SK-N-SH (cell line): Measurements from ENCODE around the gene CDH12. TPM values are rescaled to one million over a fixed set of nuclear protein-coding genes. Genes with fewer than 3 reads are reported as not detected.
A peak's percentile ranks its signal among the peaks of the same experiment; 100 is the strongest.

ENCODE experiments used
- CTCF ChIA-PET: fragments of 300-600, 350-600 bp; formaldehyde crosslinking; extraction: SDS; loops from one replicate; lab custom pipeline; 2021; lab: Yijun Ruan, JAX
- POLR2A ChIA-PET: fragments of 350-600 bp; sonication (Branson Sonifier 250); formaldehyde crosslinking; extraction: SDS; loops from one replicate; lab custom pipeline; 2020; ENCODE audit warnings: antibody characterized with exemption, inconsistent platforms; lab: Yijun Ruan, JAX
- DNase-seq: peaks from one replicate; pipeline ENCODE4 v3.0.0; 2012
- H2AFZ ChIP-seq: fragments of 200-600 bp; sonication (generic); 2 replicates; pipeline ENCODE4 v1.8.1; 2016; ENCODE audit warnings: antibody characterized with exemption, mild to moderate bottlenecking, low read depth
- H3F3A ChIP-seq: fragments of 200-600 bp; sonication (generic); replicated peaks from 2 replicates; pipeline ENCODE3; 2016; ENCODE audit warnings: antibody characterized with exemption, mild to moderate bottlenecking; ENCODE audit not compliant: insufficient read depth
- H3K27ac ChIP-seq, 2 experiments: fragments of 200-500 bp in 1 of 2; fragments of 200-600 bp in 1 of 2; sonication (Bioruptor generic) in 1 of 2; sonication (generic), shearing (Covaris generic) in 1 of 2; 2 replicates each; pipeline versions ENCODE4 v1.5.1 to v1.6.1; 2014 to 2016; ENCODE audit warnings: low read depth in 2 of 2, inconsistent platforms in 1 of 2, low read length in 1 of 2, mild to moderate bottlenecking in 1 of 2, mixed read lengths in 1 of 2
- H3K27me3 ChIP-seq: fragments of 200-600 bp; sonication (generic), shearing (Covaris generic); 2 replicates; pipeline ENCODE4 v1.6.1; 2016; ENCODE audit warnings: mixed run types; ENCODE audit not compliant: insufficient read depth
- H3K36me3 ChIP-seq, 2 experiments: fragments of 200-500 bp in 1 of 2; fragments of 200-600 bp in 1 of 2; sonication (Bioruptor generic) in 1 of 2; sonication (generic) in 1 of 2; replicated peaks in 1 of 2; 2 replicates each; pipeline versions ENCODE3 to v1.5.1; 2014 to 2016; ENCODE audit warnings: low read length in 1 of 2, mild to moderate bottlenecking in 1 of 2; ENCODE audit not compliant: insufficient read depth in 2 of 2, control insufficient read depth in 1 of 2
- H3K4me1 ChIP-seq, 2 experiments: fragments of 200-500 bp in 1 of 2; fragments of 200-600 bp in 1 of 2; sonication (Bioruptor generic) in 1 of 2; sonication (generic), shearing (Covaris generic) in 1 of 2; 2 replicates each; pipeline versions ENCODE4 v1.5.1 to v1.6.1; 2014 to 2016; ENCODE audit warnings: low read depth in 1 of 2, low read length in 1 of 2, mixed run types in 1 of 2; ENCODE audit not compliant: insufficient read depth in 2 of 2, control insufficient read depth in 1 of 2
- H3K4me2 ChIP-seq: fragments of 200-600 bp; sonication (generic), shearing (Covaris generic); 2 replicates; pipeline ENCODE4 v1.6.1; 2017; ENCODE audit warnings: mixed run types
- H3K4me3 ChIP-seq, 2 experiments: fragments of 200-500 bp in 1 of 2; fragments of 200-600 bp in 1 of 2; sonication (Bioruptor generic) in 1 of 2; sonication (generic), shearing (Covaris generic) in 1 of 2; 2 replicates each; pipeline versions ENCODE4 v1.5.1 to v1.8.1; 2014 to 2016; ENCODE audit warnings: low read depth in 2 of 2, inconsistent platforms in 1 of 2, low read length in 1 of 2, mild to moderate bottlenecking in 1 of 2, mixed read lengths in 1 of 2, moderate library complexity in 1 of 2
- H3K79me2 ChIP-seq: fragments of 200-600 bp; sonication (generic); 2 replicates; pipeline ENCODE4 v1.8.1; 2017; ENCODE audit warnings: mild to moderate bottlenecking; ENCODE audit not compliant: insufficient read depth
- H3K9ac ChIP-seq: fragments of 200-600 bp; sonication (generic); 2 replicates; pipeline ENCODE4 v1.6.1; 2017; ENCODE audit warnings: mixed run types
- H3K9me2 ChIP-seq: fragments of 200-600 bp; sonication (generic); 2 replicates; pipeline ENCODE4 v1.6.1; 2017; ENCODE audit warnings: mixed run types
- H3K9me3 ChIP-seq: fragments of 200-600 bp; sonication (generic); 2 replicates; pipeline ENCODE4 v1.6.1; 2017; ENCODE audit warnings: mixed run types, mild to moderate bottlenecking, moderate library complexity
- H4K20me1 ChIP-seq: fragments of 200-600 bp; sonication (generic); 2 replicates; pipeline ENCODE4 v1.6.1; 2017; ENCODE audit warnings: mild to moderate bottlenecking, mixed run types; ENCODE audit not compliant: insufficient read depth
- ELF1 ChIP-seq: IDR thresholded peaks from 2 replicates; pipeline ENCODE4 v1.4.0; 2012
- EZH2phosphoT487 ChIP-seq: fragments of 200-600 bp; sonication (generic); IDR thresholded peaks from 2 replicates; pipeline ENCODE4 v1.6.1; 2017; ENCODE audit warnings: low read depth, mixed run types, mild to moderate bottlenecking, antibody characterized with exemption, moderate library complexity, borderline replicate concordance
- FOSL2 ChIP-seq: IDR thresholded peaks from 2 replicates; pipeline ENCODE4 v1.4.0; 2012; ENCODE audit warnings: low read depth, mild to moderate bottlenecking, moderate library complexity, borderline replicate concordance
- FOXJ3 ChIP-seq: sonication (generic); formaldehyde crosslinking; IDR thresholded peaks from 2 replicates; pipeline ENCODE4 v1.5.1; 2020; ENCODE audit warnings: mild to moderate bottlenecking, missing genetic modification reagents
- GABPA ChIP-seq: IDR thresholded peaks from 2 replicates; pipeline ENCODE4 v1.4.0; 2012; ENCODE audit warnings: low read depth, mild to moderate bottlenecking
- GATA2 ChIP-seq: sonication (generic); formaldehyde crosslinking; IDR thresholded peaks from 2 replicates; pipeline ENCODE4 v1.5.0; 2020; ENCODE audit warnings: mild to moderate bottlenecking, missing genetic modification reagents
- JUND ChIP-seq: IDR thresholded peaks from 2 replicates; pipeline ENCODE4 v1.4.0; 2012
- POLR2AphosphoS5 ChIP-seq: IDR thresholded peaks from 2 replicates; pipeline ENCODE4 v1.6.1; 2012; ENCODE audit warnings: low read depth, low read length
- RAD21 ChIP-seq: IDR thresholded peaks from 2 replicates; pipeline ENCODE4 v1.6.1; 2012; ENCODE audit warnings: mild to moderate bottlenecking, low read length
- SMC3 ChIP-seq: IDR thresholded peaks from 2 replicates; pipeline ENCODE4 v1.6.1; 2012; ENCODE audit warnings: low read depth, low read length, improper control_type of control experiment
- TAF1 ChIP-seq: IDR thresholded peaks from 2 replicates; pipeline ENCODE4 v1.6.1; 2012; ENCODE audit warnings: low read depth, mild to moderate bottlenecking, low read length, moderate library complexity, borderline replicate concordance
- TCF12 ChIP-seq: IDR thresholded peaks from 2 replicates; pipeline ENCODE4 v1.4.0; 2012
- TEAD4 ChIP-seq: IDR thresholded peaks from 2 replicates; pipeline ENCODE4 v1.4.0; 2012; ENCODE audit warnings: mild to moderate bottlenecking, borderline replicate concordance; ENCODE audit not compliant: insufficient read depth
- WGBS: methylation state at CpG from one replicate; pipeline ENCODE4 v1.1.6; 2017; ENCODE audit warnings: low lambda C conversion rate; 5-methylcytosine and 5-hydroxymethylcytosine counted together
- polyA plus RNA-seq, 3 experiments: library from polyadenylated mRNA; depleted of rRNA; stranded (reverse); fragments of >200 nt; gene quantifications; 2 replicates each; pipeline ENCODE4 v1.2.3, GENCODE V29; 2012
- TF ChIP-seq, protein P1 (sequence below): fragments of 200-600 bp; sonication (generic); IDR thresholded peaks from 2 replicates; pipeline ENCODE4 v1.6.1; 2017; ENCODE audit warnings: antibody characterized with exemption, mild to moderate bottlenecking, moderate library complexity
- TF ChIP-seq, protein P2 (sequence below): IDR thresholded peaks from 2 replicates; pipeline ENCODE4 v1.4.0; 2012; ENCODE audit warnings: low read depth, borderline replicate concordance
- TF ChIP-seq, protein P3 (sequence below): fragments of 150-350 bp; IDR thresholded peaks from 2 replicates; pipeline ENCODE4 v1.6.1; 2016; ENCODE audit warnings: mild to moderate bottlenecking, low read depth, low read length

CDH12 gene
- polyA plus RNA-seq, 1 of the 3 experiments (the other 2 are of a cell fraction) = not detected

DNA sequence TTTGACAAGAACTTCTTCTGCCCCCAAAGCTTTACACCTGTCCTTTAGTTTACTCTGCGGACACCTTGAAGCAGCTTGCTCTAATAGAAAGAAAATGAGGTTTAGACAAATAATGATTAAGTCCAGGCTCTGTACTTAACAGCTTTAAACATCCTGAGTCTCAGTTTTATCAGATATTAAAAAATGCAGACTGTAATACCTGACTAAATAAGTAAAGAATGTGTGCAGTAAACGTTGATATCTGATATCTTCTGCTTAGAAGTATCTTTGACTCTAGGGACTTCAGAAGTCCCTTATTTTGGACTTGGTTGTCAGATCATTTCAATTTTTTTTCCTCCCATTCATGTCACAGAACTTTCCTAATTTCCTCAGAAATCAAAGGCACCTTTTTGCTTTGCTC is 1060.4 kb downstream of the CDH12 start:
- no peak overlapping the region for H3K4me2 ChIP-seq
- CTCF ChIA-PET = no interaction called here
- POLR2A ChIA-PET = no interaction called here
- no peaks in the 10 kb centered on the region for H3K36me3 ChIP-seq
- no peak overlapping the region for H3K27ac ChIP-seq
- H3K4me3 ChIP-seq = no peak overlapping the region
- H3K9ac ChIP-seq = no peak overlapping the region
- H3K27me3 ChIP-seq = no peaks in the 10 kb centered on the region
- H3K9me3 ChIP-seq = no peaks in the 10 kb centered on the region
- DNase-seq = no peak
- H3K9me2 ChIP-seq = no peaks in the 10 kb centered on the region
- WGBS = 13% methylated on average over 2 of the region's 2 CpGs
- TF ChIP-seq TCF12 (peak; percentile 26; the same call in 1 of the 2 replicates), RAD21 (no peak), JUND (0 out of 2 replicates have a peak, but pooled peaks have one; percentile 6)
- H3F3A ChIP-seq = no peaks in the 10 kb centered on the region
- peak overlapping the region; percentile 40; the same call in 1 of the 2 replicates for H2AFZ ChIP-seq
- no peaks in the 10 kb centered on the region for H3K4me1 ChIP-seq
- H3K79me2 ChIP-seq = no peaks in the 10 kb centered on the region
- no peaks in the 10 kb centered on the region for H4K20me1 ChIP-seq

DNA sequence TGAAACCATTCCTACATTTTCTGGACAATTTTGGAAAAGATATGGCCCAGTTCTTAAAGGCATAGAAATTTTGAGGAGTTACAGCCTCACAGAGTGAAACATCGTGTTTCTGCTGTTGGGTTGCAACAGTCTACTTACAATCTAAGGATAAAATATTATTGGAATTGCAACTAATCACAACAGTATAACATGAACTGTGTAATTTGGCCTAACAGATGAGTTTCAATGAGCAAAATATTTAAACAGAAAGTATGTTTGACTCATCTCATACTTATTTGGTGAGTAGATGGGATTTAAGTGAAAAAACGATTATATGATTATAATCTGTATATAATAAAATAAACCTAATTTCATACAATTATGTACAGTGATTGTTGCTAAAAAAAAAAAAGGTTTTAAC is 1061.8 kb downstream of the CDH12 start:
- Histone ChIP-seq H3K9ac (no peak overlapping the region), H3K9me3 (no peaks in the 10 kb centered on the region), H3K4me2 (no peak overlapping the region), H3K4me3 (no peak overlapping the region), H3K4me1 (no peaks in the 10 kb centered on the region), H3K9me2 (no peaks in the 10 kb centered on the region), H3K27me3 (no peaks in the 10 kb centered on the region), H2AFZ (no peak overlapping the region), H3K27ac (no peak overlapping the region), H4K20me1 (no peaks in the 10 kb centered on the region), H3K79me2 (no peaks in the 10 kb centered on the region), H3K36me3 (no peaks in the 10 kb centered on the region), H3F3A (no peaks in the 10 kb centered on the region)
- ChIA-PET POLR2A (no interaction called here), CTCF (interaction anchor here (1.1 kb wide), 1 partner anchor 12 kb away, joined by 4 read pairs; no protein-coding TSS in a partner anchor)
- TF ChIP-seq FOSL2 (peak; percentile 13; the same call in 1 of the 2 replicates), JUND (0 out of 2 replicates have a peak, but pooled peaks have one; percentile 18), POLR2AphosphoS5 (no peak)
- 4% methylated on average over 2 of the region's 2 CpGs for WGBS
- DNase-seq = no peak

DNA sequence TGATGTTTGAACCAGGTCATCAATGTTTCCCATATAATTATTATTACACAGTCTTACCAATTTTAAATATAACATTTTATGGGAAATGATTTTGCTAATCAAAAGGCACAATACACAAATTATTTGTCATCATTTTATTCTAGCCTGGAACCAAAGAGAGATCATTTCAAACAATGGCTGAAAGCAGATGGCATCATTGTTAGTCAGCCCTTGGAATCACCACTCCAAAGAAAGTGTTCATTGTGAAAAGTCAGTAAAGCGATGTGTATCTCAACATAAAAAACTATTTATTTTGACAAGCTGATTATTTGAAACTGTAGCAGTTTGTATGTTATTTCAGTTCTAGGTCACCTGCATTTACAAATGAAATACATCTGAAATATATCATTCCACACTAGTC is 1068.7 kb downstream of the CDH12 start:
- no peaks in the 10 kb centered on the region for H3F3A ChIP-seq
- H3K27me3 ChIP-seq = no peaks in the 10 kb centered on the region
- H3K9me2 ChIP-seq = no peaks in the 10 kb centered on the region
- POLR2A ChIA-PET = no interaction called here
- no peaks in the 10 kb centered on the region for H3K36me3 ChIP-seq
- H4K20me1 ChIP-seq = no peaks in the 10 kb centered on the region
- CTCF ChIA-PET = no interaction called here
- no peak for DNase-seq
- H3K79me2 ChIP-seq = no peaks in the 10 kb centered on the region
- H3K27ac ChIP-seq = no peak overlapping the region
- H3K4me3 ChIP-seq = no peak overlapping the region
- H3K9me3 ChIP-seq = no peaks in the 10 kb centered on the region
- no peaks in the 10 kb centered on the region for H3K4me1 ChIP-seq
- no peak overlapping the region for H2AFZ ChIP-seq
- no peak overlapping the region for H3K9ac ChIP-seq
- no peak overlapping the region for H3K4me2 ChIP-seq
- WGBS = 30% methylated on average over 1 of the region's 1 CpG
- TF ChIP-seq, protein P1, sequence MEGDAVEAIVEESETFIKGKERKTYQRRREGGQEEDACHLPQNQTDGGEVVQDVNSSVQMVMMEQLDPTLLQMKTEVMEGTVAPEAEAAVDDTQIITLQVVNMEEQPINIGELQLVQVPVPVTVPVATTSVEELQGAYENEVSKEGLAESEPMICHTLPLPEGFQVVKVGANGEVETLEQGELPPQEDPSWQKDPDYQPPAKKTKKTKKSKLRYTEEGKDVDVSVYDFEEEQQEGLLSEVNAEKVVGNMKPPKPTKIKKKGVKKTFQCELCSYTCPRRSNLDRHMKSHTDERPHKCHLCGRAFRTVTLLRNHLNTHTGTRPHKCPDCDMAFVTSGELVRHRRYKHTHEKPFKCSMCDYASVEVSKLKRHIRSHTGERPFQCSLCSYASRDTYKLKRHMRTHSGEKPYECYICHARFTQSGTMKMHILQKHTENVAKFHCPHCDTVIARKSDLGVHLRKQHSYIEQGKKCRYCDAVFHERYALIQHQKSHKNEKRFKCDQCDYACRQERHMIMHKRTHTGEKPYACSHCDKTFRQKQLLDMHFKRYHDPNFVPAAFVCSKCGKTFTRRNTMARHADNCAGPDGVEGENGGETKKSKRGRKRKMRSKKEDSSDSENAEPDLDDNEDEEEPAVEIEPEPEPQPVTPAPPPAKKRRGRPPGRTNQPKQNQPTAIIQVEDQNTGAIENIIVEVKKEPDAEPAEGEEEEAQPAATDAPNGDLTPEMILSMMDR = no peak
- no peak for TF ChIP-seq FOSL2
- no peak for TF ChIP-seq TEAD4
- TF ChIP-seq, protein P2, sequence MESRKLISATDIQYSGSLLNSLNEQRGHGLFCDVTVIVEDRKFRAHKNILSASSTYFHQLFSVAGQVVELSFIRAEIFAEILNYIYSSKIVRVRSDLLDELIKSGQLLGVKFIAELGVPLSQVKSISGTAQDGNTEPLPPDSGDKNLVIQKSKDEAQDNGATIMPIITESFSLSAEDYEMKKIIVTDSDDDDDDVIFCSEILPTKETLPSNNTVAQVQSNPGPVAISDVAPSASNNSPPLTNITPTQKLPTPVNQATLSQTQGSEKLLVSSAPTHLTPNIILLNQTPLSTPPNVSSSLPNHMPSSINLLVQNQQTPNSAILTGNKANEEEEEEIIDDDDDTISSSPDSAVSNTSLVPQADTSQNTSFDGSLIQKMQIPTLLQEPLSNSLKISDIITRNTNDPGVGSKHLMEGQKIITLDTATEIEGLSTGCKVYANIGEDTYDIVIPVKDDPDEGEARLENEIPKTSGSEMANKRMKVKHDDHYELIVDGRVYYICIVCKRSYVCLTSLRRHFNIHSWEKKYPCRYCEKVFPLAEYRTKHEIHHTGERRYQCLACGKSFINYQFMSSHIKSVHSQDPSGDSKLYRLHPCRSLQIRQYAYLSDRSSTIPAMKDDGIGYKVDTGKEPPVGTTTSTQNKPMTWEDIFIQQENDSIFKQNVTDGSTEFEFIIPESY = no peak
- TF ChIP-seq FOXJ3 (CRISPR knock-in tag) = no peak
- no peak for TF ChIP-seq ELF1
- TF ChIP-seq, protein P3, sequence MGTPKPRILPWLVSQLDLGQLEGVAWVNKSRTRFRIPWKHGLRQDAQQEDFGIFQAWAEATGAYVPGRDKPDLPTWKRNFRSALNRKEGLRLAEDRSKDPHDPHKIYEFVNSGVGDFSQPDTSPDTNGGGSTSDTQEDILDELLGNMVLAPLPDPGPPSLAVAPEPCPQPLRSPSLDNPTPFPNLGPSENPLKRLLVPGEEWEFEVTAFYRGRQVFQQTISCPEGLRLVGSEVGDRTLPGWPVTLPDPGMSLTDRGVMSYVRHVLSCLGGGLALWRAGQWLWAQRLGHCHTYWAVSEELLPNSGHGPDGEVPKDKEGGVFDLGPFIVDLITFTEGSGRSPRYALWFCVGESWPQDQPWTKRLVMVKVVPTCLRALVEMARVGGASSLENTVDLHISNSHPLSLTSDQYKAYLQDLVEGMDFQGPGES = no peak
- no peak for TF ChIP-seq RAD21
- no peak for TF ChIP-seq JUND
- TF ChIP-seq SMC3 = no peak
- TF ChIP-seq GATA2 (CRISPR knock-in tag) = no peak
- TF ChIP-seq EZH2phosphoT487 = no peak
- no peak for TF ChIP-seq GABPA
- no peak for TF ChIP-seq TAF1
